Hematopoietic multipotent progenitor cell treated with erythropoietin and hydrocortisone succinate and interleukin-3 and kit ligand, for 15 days (in vitro differentiated cells): ENCODE measurements around the gene FYB1.
"Not testable (repeated sequence)": the region's sequence is repeated elsewhere in the genome, so short reads cannot be mapped to it uniquely, and the experiment has no call there.

Experiments
- DNase-seq: peaks from one replicate; pipeline ENCODE4 v3.0.0-alpha.2; 2015; ENCODE audit warnings: low spot score

FYB1 gene

GRCh38 chr5:39219437-39219836 is at the start of gene FYB1:
Gene FYB1 (minus strand): TSS chr5:39219563. CDS start chr5:39202960, 16,603 bp downstream.
- DNase-seq = no peak

GRCh38 chr5:39267186-39267585 is 47.8 kb upstream of the FYB1 start:
- no peak for DNase-seq

GRCh38 chr5:39266442-39266841 is 47.1 kb upstream of the FYB1 start:
- DNase-seq = no peak

DNA sequence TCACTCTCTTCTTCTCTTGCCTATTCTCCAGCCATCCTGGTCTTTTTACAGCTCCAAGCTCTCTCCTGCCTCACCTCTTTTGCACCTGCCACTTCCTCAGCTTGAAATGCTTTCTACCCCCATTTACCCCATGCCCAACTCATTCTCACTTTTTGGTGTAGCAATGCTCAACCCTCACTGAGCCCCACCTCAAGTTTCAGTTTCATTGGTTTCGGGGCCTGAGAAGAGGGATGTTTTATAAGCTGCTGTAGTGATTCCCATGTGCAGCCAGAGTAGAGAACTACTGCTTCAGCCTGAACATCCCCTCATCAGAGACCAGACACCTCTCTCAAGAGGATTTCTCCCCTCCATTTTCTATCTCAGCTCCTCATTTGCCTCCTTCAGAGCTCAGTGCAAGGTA is 45.2 kb upstream of the FYB1 start:
- DNase-seq = no peak

- DNase-seq = no peak
Observed at GRCh38 chr5:39262981-39263380, 43.6 kb upstream of the FYB1 start.

- no peak for DNase-seq
Observed at GRCh38 chr5:39260095-39260494, 40.7 kb upstream of the FYB1 start.

DNA sequence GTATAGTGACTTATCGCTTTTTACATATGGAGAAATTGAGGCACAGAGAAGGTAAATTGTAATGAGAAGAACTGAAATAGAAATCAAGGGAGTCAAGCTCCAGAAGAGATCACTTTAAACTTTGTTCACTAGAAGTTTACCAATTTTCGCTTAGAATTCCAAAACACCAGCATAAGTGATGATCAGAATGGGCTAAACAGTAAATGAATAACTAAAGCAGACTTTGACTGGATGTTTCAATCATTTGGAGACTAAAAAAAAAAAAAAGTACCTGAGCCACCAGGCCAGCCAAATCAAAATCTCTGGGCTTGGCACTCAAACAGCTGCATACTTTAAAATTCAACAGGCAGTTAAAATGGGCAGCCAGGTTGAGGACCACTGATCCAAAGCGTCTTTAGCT is 38.2 kb upstream of the FYB1 start:
- no peak for DNase-seq

DNA sequence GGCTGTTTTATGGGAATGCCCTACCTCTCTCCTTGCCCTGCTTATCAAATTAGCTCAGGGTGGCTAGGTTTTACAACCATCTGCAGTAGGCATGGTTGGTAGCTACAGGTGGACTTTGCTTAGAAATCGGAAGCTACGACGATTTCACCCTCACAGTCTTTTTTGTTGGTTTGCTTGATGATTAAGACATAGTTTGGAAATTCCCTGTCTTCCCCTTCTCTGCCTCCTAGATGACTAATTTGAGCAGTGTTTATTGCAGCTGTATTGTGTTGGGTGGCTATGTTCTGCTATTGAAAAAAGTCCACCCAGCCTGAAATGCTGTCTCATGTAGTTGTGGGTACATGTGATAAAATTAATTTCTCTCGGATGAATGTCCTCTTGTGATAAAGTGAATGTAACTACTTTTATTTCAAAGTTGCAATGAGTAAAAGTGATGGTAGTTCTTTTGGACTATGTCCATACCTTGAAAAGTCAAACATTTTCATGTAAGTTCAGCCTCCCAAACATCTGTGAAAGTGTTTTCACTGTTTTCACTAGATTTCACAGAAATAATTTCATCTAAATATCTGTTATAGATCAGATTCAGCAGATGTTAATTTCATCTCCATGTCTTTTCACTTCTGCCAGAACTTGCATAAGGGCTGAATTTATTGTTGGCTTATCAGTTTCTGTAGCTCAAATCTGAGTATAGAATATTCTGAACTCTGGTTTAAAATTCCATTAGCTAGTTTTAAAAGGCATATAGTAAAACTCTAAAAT is 37.3 kb upstream of the FYB1 start:
- DNase-seq = no peak

DNA sequence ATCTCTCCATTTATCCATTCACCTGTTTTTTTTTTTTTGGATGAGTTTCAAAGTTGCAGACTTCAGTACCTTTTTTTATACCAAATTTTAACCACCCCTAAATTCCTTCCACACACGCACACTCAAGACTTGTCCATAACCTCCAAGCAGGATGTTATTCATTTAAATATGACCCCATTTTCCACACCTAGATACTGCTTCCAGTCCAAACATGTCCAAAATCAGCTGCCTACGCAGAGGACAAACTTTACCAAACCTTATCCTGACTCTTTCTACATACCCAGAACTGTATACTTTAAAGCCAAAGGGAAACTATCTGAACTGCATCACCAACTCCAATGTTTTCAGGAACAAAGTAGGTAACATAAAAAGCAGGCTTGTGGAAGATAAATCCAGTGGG is 36.0 kb upstream of the FYB1 start:
- DNase-seq = no peak

- no peak for DNase-seq
Observed at GRCh38 chr5:39254671-39255070, 35.3 kb upstream of the FYB1 start.

DNA sequence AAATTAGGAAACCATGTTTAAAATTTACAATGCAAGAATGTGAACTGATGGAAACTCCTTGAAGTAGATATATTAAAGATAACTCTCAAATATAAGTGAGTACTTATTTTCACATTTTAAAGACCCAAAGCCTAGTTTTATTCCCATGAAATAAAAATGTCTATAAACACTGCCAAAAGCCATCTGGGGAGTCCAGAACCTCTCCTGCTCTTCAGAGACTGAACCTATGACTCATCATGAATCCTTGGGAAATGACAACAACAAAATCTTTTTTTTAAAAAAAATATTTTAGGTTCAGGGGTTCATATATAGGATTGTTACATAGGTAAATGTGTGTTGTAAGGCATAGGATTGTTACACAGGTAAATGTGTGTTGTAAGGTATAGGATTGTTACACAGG is 33.8 kb upstream of the FYB1 start:
- DNase-seq = no peak

- no peak for DNase-seq
Observed at GRCh38 chr5:39249564-39250274, 30.4 kb upstream of the FYB1 start.

DNA sequence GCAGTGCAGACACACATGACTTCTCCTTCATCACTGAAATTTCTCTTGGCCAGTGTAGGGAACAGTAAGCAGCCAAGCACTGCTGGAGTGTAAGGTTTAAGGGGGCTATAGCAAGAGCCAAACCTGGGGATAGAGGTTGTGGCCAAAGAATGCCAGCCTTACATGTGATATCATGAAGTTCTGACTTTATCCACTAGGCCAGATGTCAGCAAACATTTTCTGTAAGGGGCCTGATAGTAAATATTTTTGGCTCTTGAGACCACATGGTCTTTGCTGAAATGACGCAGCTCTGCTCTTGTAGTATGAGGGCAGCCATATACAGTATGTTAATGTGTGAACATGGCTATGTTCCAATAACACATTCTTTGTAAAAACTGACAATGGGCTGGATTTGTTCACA is 29.7 kb upstream of the FYB1 start:
- DNase-seq = no peak

DNA sequence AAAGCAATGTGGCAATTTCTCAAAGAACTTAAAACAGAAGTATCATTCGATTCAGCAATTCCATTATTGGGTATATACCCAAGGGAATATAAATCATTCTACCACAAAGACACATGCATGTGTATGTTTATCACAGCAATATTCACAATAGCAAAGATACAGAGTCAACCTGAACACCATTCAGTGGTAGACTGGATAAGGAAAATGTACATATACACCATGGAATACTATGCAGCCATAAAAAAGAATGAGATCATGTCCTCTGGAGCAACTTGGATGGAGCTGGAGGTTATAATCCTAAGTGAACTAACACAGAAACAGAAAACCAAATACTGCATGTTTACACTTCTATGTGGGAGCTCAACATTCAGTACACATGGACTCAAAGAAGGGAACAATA is 21.4 kb upstream of the FYB1 start:
- no peak for DNase-seq

DNA sequence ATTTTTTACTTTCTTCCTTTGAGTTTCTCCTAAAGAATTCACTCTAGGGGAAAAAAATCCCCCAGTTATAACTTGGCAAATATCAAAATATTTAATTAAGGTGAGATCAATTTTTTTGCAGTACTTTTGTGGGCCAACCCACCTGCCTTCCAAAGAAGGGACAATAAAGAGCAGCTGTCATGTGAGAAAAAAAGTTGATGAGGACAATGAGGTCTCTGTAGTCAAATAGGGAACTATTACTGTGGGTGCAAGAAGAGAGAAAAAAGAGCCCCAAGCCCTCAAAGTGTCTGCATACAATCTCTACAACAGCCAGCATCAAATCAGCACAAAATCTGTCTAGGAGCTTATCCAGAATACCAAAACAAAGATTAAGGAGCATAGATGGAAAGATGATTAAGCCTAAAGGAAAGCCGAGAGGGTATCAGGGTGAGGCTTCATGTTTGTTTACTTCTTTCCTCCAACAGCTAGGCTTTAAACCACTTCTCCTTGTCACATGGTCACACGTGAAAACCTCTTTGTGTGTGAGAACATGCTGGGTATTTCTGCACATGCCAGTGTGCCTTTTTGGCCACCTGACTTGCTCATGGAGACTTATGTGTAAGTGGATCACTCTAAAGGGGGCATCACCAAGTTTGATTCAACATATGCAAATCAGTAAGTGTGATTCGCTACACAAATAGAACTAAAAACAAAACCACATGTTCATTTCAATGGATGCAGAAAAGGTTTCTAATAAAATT is 19.2 kb upstream of the FYB1 start:
- no peak for DNase-seq

DNA sequence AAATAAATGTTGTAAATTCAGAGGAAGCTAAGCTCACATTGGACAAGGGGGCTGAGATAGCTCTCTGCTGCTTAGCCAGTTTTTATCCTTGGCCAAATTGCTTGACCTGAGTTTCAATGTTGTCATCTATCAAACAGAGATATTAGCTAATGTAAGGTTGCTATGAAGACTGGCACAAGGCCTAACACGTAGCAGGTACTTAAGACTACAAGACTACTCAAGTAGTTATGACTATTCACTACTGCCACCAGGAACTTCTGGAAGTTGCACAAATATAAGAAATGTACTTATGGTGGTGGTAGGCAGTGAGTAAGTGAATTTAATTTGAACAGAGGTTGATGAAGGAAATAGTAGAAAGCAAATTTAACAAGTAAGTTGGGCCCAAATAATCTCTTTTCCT is 17.4 kb upstream of the FYB1 start:
- no peak for DNase-seq

DNA sequence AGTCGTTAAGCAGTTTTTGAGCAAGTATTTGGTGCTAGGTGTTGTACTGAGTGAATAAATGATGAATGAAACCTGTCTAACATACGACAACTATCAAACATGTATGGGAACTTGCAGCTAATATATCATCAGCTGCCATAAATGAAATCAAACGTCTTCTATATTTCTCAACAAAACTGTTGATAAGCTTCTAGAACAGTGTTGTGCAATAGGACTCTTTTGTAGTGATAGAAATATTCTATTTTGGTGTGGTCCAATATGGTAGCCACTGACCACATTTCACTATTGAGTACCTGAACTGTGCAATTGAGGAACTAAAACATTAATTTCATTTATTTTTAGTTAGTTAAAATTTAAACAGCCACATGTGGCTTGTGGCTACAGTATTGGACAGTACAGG is 16.3 kb upstream of the FYB1 start:
- DNase-seq = no peak

DNA sequence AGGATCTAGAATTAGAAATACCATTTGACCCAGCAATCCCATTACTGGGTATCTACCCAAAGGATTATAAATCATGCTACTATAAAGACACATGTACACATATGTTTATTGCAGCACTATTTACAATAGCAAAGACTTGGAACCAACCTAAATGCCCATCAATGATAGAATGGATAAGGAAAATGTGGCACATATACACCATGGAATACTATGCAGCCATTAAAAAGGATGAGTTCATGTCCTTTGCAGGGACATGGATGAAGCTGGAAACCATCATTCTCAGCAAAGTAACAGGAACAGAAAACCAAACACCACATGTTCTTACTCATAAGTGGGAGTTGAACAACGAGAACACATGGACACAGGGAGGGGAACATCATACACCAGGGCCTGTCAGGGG is 15.1 kb upstream of the FYB1 start:
- not testable (repeated sequence) for DNase-seq

DNA sequence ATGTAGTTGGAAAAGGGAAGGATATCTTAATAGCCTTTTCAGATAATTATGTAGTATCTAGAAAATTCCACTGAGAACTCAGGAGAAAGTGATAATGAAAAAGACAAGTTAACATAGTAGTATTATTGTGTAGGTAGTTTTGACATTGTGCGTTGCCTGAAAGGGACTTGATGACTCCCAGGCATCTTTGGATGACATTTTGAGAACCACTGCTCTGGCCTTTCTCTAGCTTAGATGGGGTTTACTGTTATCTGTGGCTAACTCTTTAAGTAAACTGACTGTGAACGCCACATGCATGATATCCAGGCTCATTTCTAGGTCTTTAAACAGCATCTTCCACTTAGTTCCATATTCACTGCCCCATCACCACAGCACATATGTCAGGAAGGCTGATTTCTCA is 14.4 kb upstream of the FYB1 start:
- no peak for DNase-seq

GRCh38 chr5:39231705-39232525 is 12.6 kb upstream of the FYB1 start:
- DNase-seq = no peak

GRCh38 chr5:39228596-39228995 is 9.2 kb upstream of the FYB1 start:
- no peak for DNase-seq

DNA sequence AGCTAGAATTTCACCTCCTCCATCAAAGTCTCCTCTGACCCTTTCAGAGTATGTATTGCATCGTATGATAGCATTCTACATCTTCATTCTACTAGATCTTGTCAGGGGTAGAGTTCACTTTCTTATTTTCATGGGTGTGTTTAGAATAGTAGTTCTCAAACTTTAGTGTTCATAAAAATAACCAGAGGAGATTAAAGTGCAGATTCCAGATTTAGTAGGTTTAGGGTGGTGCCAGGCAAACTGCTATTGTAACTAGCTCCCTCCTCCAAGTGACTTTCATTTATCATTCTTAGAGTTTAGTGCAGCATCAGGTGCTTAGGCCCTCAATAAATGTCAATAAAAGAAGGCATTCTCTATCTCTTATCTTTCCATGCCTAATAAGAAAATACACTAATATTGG is 7.2 kb upstream of the FYB1 start:
- no peak for DNase-seq
